GM10847 (cell line): ENCODE measurements around the gene IL26.

Experiments used
- POLR2A ChIP-seq: IDR thresholded peaks from 2 replicates; pipeline ENCODE4 v1.6.1; 2011; ENCODE audit not compliant: insufficient read length; ENCODE audit errors: extremely low read depth

IL26 gene

GRCh38 chr12:68177562-68177961, 48.0 kb downstream of the IL26 start:
- no peak for TF ChIP-seq POLR2A

GRCh38 chr12:68176257-68176656, 49.4 kb downstream of the IL26 start:
- no peak for TF ChIP-seq POLR2A

DNA sequence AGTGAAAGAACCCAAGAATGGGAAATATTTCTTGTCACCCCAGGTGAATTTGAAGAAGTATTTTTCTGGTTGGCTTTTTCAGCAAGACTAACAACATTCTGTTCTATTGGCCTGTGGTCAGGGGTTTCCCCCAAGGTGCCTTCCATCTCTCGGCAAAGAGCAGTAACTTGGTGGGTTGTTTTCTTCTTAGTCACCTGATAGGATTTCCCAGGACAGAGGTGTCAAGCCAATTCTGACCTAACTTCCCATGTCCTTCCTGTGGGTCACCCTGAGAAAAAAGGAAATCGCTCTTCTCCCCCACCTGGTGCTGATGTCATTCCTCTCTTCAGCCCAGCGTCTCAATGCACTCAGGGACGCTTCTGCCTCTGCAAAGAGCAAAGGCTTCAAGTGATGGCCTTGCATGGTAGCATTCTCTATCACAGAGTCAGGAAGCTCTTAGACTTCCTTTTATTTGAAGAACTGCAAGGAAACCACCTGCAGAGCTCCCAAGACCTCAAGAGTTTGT, 50.0 kb downstream of the IL26 start:
- no peak for TF ChIP-seq POLR2A

GRCh38 chr12:68173792-68174191, 51.8 kb downstream of the IL26 start:
- TF ChIP-seq POLR2A, result no peak

- TF ChIP-seq POLR2A, result no peak
Observed at GRCh38 chr12:68170726-68171125, 54.9 kb downstream of the IL26 start.

- TF ChIP-seq POLR2A, result no peak
Observed at GRCh38 chr12:68169213-68169889, 56.3 kb downstream of the IL26 start.

GRCh38 chr12:68166317-68166831, 59.2 kb downstream of the IL26 start:
- no peak for TF ChIP-seq POLR2A

- no peak for TF ChIP-seq POLR2A
Observed at GRCh38 chr12:68163560-68164081, 62.0 kb downstream of the IL26 start.

DNA sequence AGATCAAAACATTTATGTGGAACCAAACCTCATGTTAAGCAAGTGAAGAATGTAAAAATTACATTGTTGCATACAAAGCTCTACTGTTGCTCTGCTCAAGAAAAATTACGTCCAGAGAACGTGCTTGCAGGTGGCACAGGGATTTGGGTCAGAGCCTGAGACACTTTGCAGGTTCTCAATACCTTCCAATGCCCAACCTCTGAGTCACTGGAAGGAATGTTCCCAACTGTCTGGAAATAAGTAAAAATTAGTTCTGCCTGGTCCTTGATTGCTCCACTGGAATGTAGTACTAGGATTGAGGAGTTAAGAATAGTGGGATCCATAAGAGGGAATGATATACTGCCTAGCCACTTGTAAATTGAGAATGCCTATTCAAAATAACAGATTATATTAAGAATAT, 63.2 kb downstream of the IL26 start:
- no peak for TF ChIP-seq POLR2A

- no peak for TF ChIP-seq POLR2A
Observed at GRCh38 chr12:68159681-68160304, 65.8 kb downstream of the IL26 start, which contains the start of gene IFNG. Gene IFNG, minus strand, starts transcription at chr12:68159740. Its CDS starts 125 bp downstream, at chr12:68159615.

GRCh38 chr12:68158432-68158831, 67.2 kb downstream of the IL26 start:
- no peak for TF ChIP-seq POLR2A

DNA sequence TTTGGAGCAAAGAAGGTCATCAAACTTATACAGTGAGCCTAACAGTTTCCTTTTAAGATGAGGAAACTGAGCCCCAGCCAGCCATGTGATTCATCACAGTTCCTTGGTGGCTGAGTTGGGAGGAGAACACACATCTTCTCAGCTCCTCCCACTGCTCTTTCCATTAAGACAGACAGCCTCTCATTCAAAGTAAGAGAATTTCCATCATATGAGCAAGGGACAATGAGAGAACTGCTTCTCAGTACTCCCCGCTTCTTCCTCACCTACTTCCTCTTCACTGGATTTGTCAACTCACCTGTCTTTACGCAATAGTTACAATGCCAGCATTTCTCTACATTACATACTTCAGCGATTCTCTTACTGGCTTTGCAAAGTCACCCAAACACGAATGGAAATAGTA, 68.2 kb downstream of the IL26 start:
- TF ChIP-seq POLR2A, result no peak

- TF ChIP-seq POLR2A, result no peak
Observed at GRCh38 chr12:68156636-68157035, 69.0 kb downstream of the IL26 start.

GRCh38 chr12:68154779-68155178, 70.8 kb downstream of the IL26 start:
- TF ChIP-seq POLR2A, result no peak
